Upper lobe of left lung (tissue), 4 donors: ENCODE data around the gene TRAF5.

Experiments used
- CTCF ChIP-seq, 6 experiments: fragments of 450-650 bp in 4 of 6; fragments of 200-600 bp in 2 of 6; sonication (generic) in 2 of 6; IDR thresholded peaks; one replicate each; pipeline ENCODE4 v1.5.1; 2016 to 2019; ENCODE audit warnings: antibody characterized with exemption in 6 of 6
- EP300 ChIP-seq, 4 donors: sonication (generic); formaldehyde crosslinking; IDR thresholded peaks; one replicate each; pipeline ENCODE4 v1.5.1; 2017; ENCODE audit warnings: antibody characterized with exemption in 4 of 4, control low read depth in 2 of 4

- TF ChIP-seq CTCF (IDR thresholded peaks at IDR 0.05) (no peak), EP300 (IDR thresholded peaks at IDR 0.05) (no peak)
These were observed 52.2 kb downstream of the TRAF5 start for GRCh38 chr1:211378844-211379243.
